A549 (cell line): ENCODE data around the gene SUV39H1. TPM values are rescaled to one million over a fixed set of nuclear protein-coding genes. Genes with fewer than 3 reads are reported as not detected.

Experiments used
- ATAC-seq, 2 experiments: fragments of 200-7000 bp in 1 of 2; fragments of >200 bp in 1 of 2; cut with Nextera tagmentation in 1 of 2; cut with Tn5 transposase in 1 of 2; 3 replicates each; pipeline versions ENCODE4 v1.8.0 to v1.9.1; 2018 to 2020; ENCODE audit warnings: mild to moderate bottlenecking in 1 of 2, moderate library complexity in 1 of 2
- CTCF ChIA-PET: fragments of 300-600 bp; sonication (Branson Sonifier 250); formaldehyde crosslinking; extraction: SDS; loops from one replicate; lab custom pipeline; 2021; ENCODE audit warnings: antibody characterized with exemption, inconsistent platforms; lab: Yijun Ruan, JAX
- POLR2A ChIA-PET: fragments of 350-600 bp; formaldehyde crosslinking; extraction: SDS; loops from one replicate; lab custom pipeline; 2021; ENCODE audit warnings: antibody characterized with exemption, inconsistent platforms; lab: Yijun Ruan, JAX
- DNase-seq, 2 experiments: peaks; one replicate each; pipeline versions ENCODE4 v3.0.0 to v3.0.0-alpha.2; 2011 to 2016; ENCODE audit warnings: low read depth in 1 of 2, low spot score in 1 of 2
- FAIRE-seq: peaks from 2 replicates; lab custom pipeline; 2011; peaks lifted over from hg19 to GRCh38; lab: Jason Lieb, UNC
- H3K27ac ChIP-seq, 2 experiments: fragments of >200 bp; sonication (Bioruptor Twin); formaldehyde crosslinking; 3 replicates each; pipeline ENCODE4 v1.5.1; 2016 to 2017
- H3K4me1 ChIP-seq: fragments of >200 bp; sonication (Bioruptor Twin); formaldehyde crosslinking; 3 replicates; pipeline ENCODE4 v1.6.1; 2016
- H3K4me2 ChIP-seq: fragments of >200 bp; sonication (Bioruptor Twin); formaldehyde crosslinking; 3 replicates; pipeline ENCODE4 v1.6.1; 2016
- H3K4me3 ChIP-seq: fragments of >200 bp; sonication (Bioruptor Twin); formaldehyde crosslinking; 3 replicates; pipeline ENCODE4 v1.5.1; 2016
- H3K9me3 ChIP-seq: fragments of >200 bp; sonication (Bioruptor Twin); formaldehyde crosslinking; 3 replicates; pipeline ENCODE4 v1.6.1; 2016
- BHLHE40 ChIP-seq: IDR thresholded peaks from 2 replicates; pipeline ENCODE4 v1.6.1; 2012; ENCODE audit warnings: low read depth, low read length, inconsistent platforms
- CHD2 ChIP-seq: fragments of 150-350 bp; IDR thresholded peaks from 2 replicates; pipeline ENCODE4 v1.6.1; 2014; ENCODE audit warnings: low read length; ENCODE audit not compliant: partially characterized antibody
- CTCF ChIP-seq: fragments of >200 bp; sonication (Bioruptor Twin); formaldehyde crosslinking; IDR thresholded peaks from 3 replicates; pipeline ENCODE4 v1.5.1; 2016
- ELK1 ChIP-seq: fragments of 150-350 bp; IDR thresholded peaks from 2 replicates; pipeline ENCODE4 v1.6.1; 2014; ENCODE audit warnings: low read depth, mild to moderate bottlenecking, low read length
- GATA3 ChIP-seq: IDR thresholded peaks from 2 replicates; pipeline ENCODE4 v1.6.1; 2012; ENCODE audit warnings: borderline replicate concordance
- HDAC2 ChIP-seq: fragments of 200-600 bp; sonication (generic); IDR thresholded peaks from 2 replicates; pipeline ENCODE4 v1.6.1; 2016
- JUN ChIP-seq, 2 experiments: fragments of >200 bp; sonication (Bioruptor Twin); formaldehyde crosslinking; IDR thresholded peaks; 2 replicates in 1 of 2; 3 replicates in 1 of 2; pipeline ENCODE4 v1.6.1; 2016 to 2017
- NFE2L2 ChIP-seq: fragments of 150-350 bp; conservative IDR thresholded peaks from 2 replicates; pipeline ENCODE4 v1.6.1; 2014; ENCODE audit warnings: low read length
- PHF8 ChIP-seq: fragments of 200-600 bp; sonication (generic); IDR thresholded peaks from 2 replicates; pipeline ENCODE4 v1.6.1; 2016; ENCODE audit warnings: low read depth, mild to moderate bottlenecking, antibody characterized with exemption, moderate library complexity, borderline replicate concordance
- POLR2A ChIP-seq: IDR thresholded peaks from 2 replicates; pipeline ENCODE4 v1.6.1; 2012; ENCODE audit warnings: mild to moderate bottlenecking, low read length
- POLR2AphosphoS2 ChIP-seq: conservative IDR thresholded peaks from 2 replicates; pipeline ENCODE4 v1.6.1; 2012; ENCODE audit warnings: low read length, improper control_type of control experiment, inconsistent platforms
- RAD21 ChIP-seq, 2 experiments: fragments of >200 bp in 1 of 2; sonication (Bioruptor Twin) in 1 of 2; formaldehyde crosslinking in 1 of 2; IDR thresholded peaks in 1 of 2; conservative IDR thresholded peaks in 1 of 2; 2 replicates in 1 of 2; 3 replicates in 1 of 2; pipeline ENCODE4 v1.6.1; 2012 to 2018; ENCODE audit warnings: inconsistent platforms in 1 of 2
- RARB ChIP-seq: fragments of 250-450 bp; sonication (Bioruptor Pico); IDR thresholded peaks from 2 replicates; pipeline ENCODE4 v1.8.0; 2021; ENCODE audit warnings: mild to moderate bottlenecking, moderate library complexity
- RCOR1 ChIP-seq: fragments of 150-350 bp; IDR thresholded peaks from 2 replicates; pipeline ENCODE4 v1.6.1; 2014; ENCODE audit warnings: antibody characterized with exemption, low read length, low read depth
- RNF2 ChIP-seq: fragments of 200-600 bp; sonication (generic); IDR thresholded peaks from 2 replicates; pipeline ENCODE4 v1.6.1; 2016; ENCODE audit warnings: low read depth, mild to moderate bottlenecking, antibody characterized with exemption, moderate library complexity, borderline replicate concordance
- SMC3 ChIP-seq: fragments of >200 bp; sonication (Bioruptor Twin); formaldehyde crosslinking; IDR thresholded peaks from 3 replicates; pipeline ENCODE4 v1.6.1; 2018; ENCODE audit warnings: inconsistent platforms
- ZC3H11A ChIP-seq: fragments of 450-650 bp; IDR thresholded peaks from 2 replicates; pipeline ENCODE4 v1.6.1; 2014; ENCODE audit warnings: antibody characterized with exemption, mild to moderate bottlenecking
- ZNF302 ChIP-seq: fragments of 250-450 bp; sonication (Bioruptor Pico); IDR thresholded peaks from 2 replicates; pipeline ENCODE4 v1.9.0; 2021; ENCODE audit warnings: inconsistent platforms, mild to moderate bottlenecking, moderate library complexity
- WGBS: methylation state at CpG from one replicate; pipeline ENCODE4 v1.1.6; 2017; ENCODE audit errors: missing lambda C conversion rate; 5-methylcytosine and 5-hydroxymethylcytosine counted together
- polyA minus RNA-seq: library from RNA; depleted of rRNA, polyadenylated mRNA; stranded (reverse); fragments of >200 nt; gene quantifications from 2 replicates; pipeline ENCODE4 v1.2.3, GENCODE V29; 2011; rRNA and poly(A)+ RNA removed
- polyA plus RNA-seq, 4 experiments: library from polyadenylated mRNA; depleted of rRNA in 3 of 4; stranded (reverse); fragments of >200 nt; fragmentation: RNase III in 1 of 4; extraction: RNeasy Plus Mini Kit Qiagen cat#74134 plus additional on column Dnase treatment in 1 of 4; gene quantifications; 2 replicates in 3 of 4; 3 replicates in 1 of 4; pipeline ENCODE4 v1.2.3, GENCODE V29; 2011 to 2017
- TF ChIP-seq, protein P1 (sequence below): fragments of 200-600 bp; sonication (generic); IDR thresholded peaks from 2 replicates; pipeline ENCODE4 v1.6.1; 2016; ENCODE audit warnings: antibody characterized with exemption, mild to moderate bottlenecking, moderate library complexity
- TF ChIP-seq, protein P2 (sequence below): IDR thresholded peaks from 2 replicates; pipeline ENCODE4 v1.6.1; 2012
- TF ChIP-seq, protein P3 (sequence below): fragments of 250-450 bp; sonication (Bioruptor Pico); IDR thresholded peaks from 2 replicates; pipeline ENCODE4 v1.5.0; 2020; ENCODE audit warnings: low read depth, mild to moderate bottlenecking, moderate library complexity

SUV39H1 gene, protein sequence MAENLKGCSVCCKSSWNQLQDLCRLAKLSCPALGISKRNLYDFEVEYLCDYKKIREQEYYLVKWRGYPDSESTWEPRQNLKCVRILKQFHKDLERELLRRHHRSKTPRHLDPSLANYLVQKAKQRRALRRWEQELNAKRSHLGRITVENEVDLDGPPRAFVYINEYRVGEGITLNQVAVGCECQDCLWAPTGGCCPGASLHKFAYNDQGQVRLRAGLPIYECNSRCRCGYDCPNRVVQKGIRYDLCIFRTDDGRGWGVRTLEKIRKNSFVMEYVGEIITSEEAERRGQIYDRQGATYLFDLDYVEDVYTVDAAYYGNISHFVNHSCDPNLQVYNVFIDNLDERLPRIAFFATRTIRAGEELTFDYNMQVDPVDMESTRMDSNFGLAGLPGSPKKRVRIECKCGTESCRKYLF
- 12.8 and 13.4 TPM in 2 replicates for polyA plus RNA-seq (2011; rRNA removed)
- polyA plus RNA-seq (2012; cell fraction: cytosol; rRNA removed) = 25.2 and 26.3 TPM in 2 replicates
- 64.5 and 69.9 TPM in 2 replicates for polyA plus RNA-seq (2012; cell fraction: nucleus; rRNA removed)
- 19.9 to 20.3 TPM (median 20.0 TPM) in 3 replicates for polyA plus RNA-seq (2017; fragmentation: RNase III; extraction: RNeasy Plus Mini Kit Qiagen cat#74134 plus additional on column Dnase treatment)
- polyA minus RNA-seq = 27.1 and 31.3 TPM in 2 replicates

- peak; percentile 46 for FAIRE-seq
- peak; percentile 95 to 99 for ATAC-seq
- H3K4me2 ChIP-seq = peak within 1 kb of the TSS; percentile 97
- no peak for TF ChIP-seq RNF2
- TF ChIP-seq, protein P1, sequence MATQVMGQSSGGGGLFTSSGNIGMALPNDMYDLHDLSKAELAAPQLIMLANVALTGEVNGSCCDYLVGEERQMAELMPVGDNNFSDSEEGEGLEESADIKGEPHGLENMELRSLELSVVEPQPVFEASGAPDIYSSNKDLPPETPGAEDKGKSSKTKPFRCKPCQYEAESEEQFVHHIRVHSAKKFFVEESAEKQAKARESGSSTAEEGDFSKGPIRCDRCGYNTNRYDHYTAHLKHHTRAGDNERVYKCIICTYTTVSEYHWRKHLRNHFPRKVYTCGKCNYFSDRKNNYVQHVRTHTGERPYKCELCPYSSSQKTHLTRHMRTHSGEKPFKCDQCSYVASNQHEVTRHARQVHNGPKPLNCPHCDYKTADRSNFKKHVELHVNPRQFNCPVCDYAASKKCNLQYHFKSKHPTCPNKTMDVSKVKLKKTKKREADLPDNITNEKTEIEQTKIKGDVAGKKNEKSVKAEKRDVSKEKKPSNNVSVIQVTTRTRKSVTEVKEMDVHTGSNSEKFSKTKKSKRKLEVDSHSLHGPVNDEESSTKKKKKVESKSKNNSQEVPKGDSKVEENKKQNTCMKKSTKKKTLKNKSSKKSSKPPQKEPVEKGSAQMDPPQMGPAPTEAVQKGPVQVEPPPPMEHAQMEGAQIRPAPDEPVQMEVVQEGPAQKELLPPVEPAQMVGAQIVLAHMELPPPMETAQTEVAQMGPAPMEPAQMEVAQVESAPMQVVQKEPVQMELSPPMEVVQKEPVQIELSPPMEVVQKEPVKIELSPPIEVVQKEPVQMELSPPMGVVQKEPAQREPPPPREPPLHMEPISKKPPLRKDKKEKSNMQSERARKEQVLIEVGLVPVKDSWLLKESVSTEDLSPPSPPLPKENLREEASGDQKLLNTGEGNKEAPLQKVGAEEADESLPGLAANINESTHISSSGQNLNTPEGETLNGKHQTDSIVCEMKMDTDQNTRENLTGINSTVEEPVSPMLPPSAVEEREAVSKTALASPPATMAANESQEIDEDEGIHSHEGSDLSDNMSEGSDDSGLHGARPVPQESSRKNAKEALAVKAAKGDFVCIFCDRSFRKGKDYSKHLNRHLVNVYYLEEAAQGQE = peak; percentile 94
- peak; percentile 64 for TF ChIP-seq POLR2A
- peak; percentile 22 to 76; a peak in 3 of 5 replicates for TF ChIP-seq JUN (IDR thresholded peaks at IDR 0.05)
- TF ChIP-seq GATA3 = 0 out of 2 replicates have a peak, but pooled peaks have one; percentile 10
- TF ChIP-seq PHF8 = peak; percentile 51; the same call in 1 of the 2 replicates
- TF ChIP-seq ZNF302 (CRISPR knock-in tag) = no peak
- TF ChIP-seq RCOR1 = no peak
- no peak for TF ChIP-seq RARB
- peak; percentile 91 for TF ChIP-seq CHD2
- TF ChIP-seq BHLHE40 = no peak
- TF ChIP-seq, protein P2, sequence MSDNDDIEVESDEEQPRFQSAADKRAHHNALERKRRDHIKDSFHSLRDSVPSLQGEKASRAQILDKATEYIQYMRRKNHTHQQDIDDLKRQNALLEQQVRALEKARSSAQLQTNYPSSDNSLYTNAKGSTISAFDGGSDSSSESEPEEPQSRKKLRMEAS = peak; percentile 40; the same call in 1 of the 2 replicates
- TF ChIP-seq NFE2L2 = no peak
- TF ChIP-seq POLR2AphosphoS2 = no peak
- no peaks in the 10 kb centered on the region for H3K9me3 ChIP-seq
- POLR2A ChIA-PET = interaction anchor here (1.8 kb wide), 1 partner anchor 41 kb away, joined by 10 read pairs; no protein-coding TSS in a partner anchor
- WGBS = under 1% methylated on average over 32 of the region's 66 CpGs
- CTCF ChIA-PET = interaction anchor here (0.6 kb wide), 1 partner anchor 46 kb away, joined by 3 read pairs; no protein-coding TSS in a partner anchor
- H3K27ac ChIP-seq = peak within 1 kb of the TSS; percentile 95 to 99
- H3K4me3 ChIP-seq = peak within 1 kb of the TSS; percentile 97
- peak; percentile 85 to 89 for DNase-seq
- peaks cover 7% of the 10 kb centered on the region; the same call in 2 of the 3 replicates for H3K4me1 ChIP-seq
These were observed at the start of gene SUV39H1 for GRCh38 chrX:48696301-48696908. TSS of gene SUV39H1 (plus strand) at chrX:48696734. CDS start at chrX:48696785, 51 bp downstream.

DNA sequence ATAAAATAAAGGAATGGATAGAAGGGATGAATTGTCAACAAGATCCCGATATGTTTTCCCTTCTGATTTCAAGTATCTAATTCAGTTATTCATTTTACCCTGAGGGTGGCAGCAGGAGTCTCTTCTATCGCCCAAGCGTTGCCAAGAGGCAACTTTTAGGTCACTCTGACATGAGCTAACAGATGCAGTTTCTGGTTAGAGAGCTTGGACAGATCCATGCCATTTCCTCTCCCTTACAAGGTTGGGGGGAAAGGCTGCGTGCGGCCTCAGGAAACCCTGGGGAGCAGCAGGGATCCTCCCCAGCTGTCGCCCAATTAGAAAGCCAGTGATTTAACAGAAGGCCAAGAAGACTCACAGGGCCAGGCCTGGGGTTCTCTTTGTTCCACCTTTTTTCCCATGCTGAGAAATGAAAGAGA is 48.2 kb upstream of the SUV39H1 start:
- FAIRE-seq = no peak
- Histone ChIP-seq H3K27ac (no peak overlapping the region), H3K4me3 (no peak overlapping the region), H3K4me2 (no peak overlapping the region), H3K9me3 (no peaks in the 10 kb centered on the region), H3K4me1 (no peaks in the 10 kb centered on the region)
- DNase-seq = peak in 1 of 2 experiments; percentile 53
- ChIA-PET POLR2A (interaction anchor here (1.3 kb wide), 1 partner anchor 250 kb away, joined by 5 read pairs; the partner anchor contains the start of genes PQBP1 and TIMM17B), CTCF (interaction anchor here (0.7 to 2.6 kb wide), 19 partner anchors 10 to 394 kb away, joined by 3 to 11 read pairs (median 4); no protein-coding TSS in a partner anchor)
- 5% methylated on average over 3 of the region's 6 CpGs for WGBS
- ATAC-seq = peak; percentile 68 to 79; a peak in 4 of 6 replicates
- TF ChIP-seq SMC3 (peak; percentile 44; the same call in 2 of the 3 replicates), ELK1 (no peak), CTCF (peak; percentile 48), HDAC2 (no peak), ZC3H11A (no peak), RAD21 (conservative IDR thresholded peaks at IDR 0.05 in 1 of 2, IDR thresholded peaks at IDR 0.05 in 1 of 2) (peak; percentile 66 to 72)
- TF ChIP-seq, protein P3, sequence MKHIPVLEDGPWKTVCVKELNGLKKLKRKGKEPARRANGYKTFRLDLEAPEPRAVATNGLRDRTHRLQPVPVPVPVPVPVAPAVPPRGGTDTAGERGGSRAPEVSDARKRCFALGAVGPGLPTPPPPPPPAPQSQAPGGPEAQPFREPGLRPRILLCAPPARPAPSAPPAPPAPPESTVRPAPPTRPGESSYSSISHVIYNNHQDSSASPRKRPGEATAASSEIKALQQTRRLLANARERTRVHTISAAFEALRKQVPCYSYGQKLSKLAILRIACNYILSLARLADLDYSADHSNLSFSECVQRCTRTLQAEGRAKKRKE (CRISPR knock-in tag) = no peak
